GM03348 (cell line): ENCODE data around the gene C6orf132.
A peak's percentile ranks its signal among the peaks of the same experiment; 100 is the strongest.

Experiments used
- DNase-seq: peaks from one replicate; pipeline ENCODE4 v3.0.0; 2012; ENCODE audit warnings: low spot score

The C6orf132 gene

GRCh38 chr6:42078386-42078785 lies 64.0 kb downstream of the C6orf132 start:
- DNase-seq, result no peak

GRCh38 chr6:42075159-42075838 lies 67.1 kb downstream of the C6orf132 start:
- DNase-seq, result peak; percentile 89

- no peak for DNase-seq
Measured at GRCh38 chr6:42073287-42073686, 69.1 kb downstream of the C6orf132 start.

- DNase-seq, result no peak
Measured at GRCh38 chr6:42071881-42072583, 70.4 kb downstream of the C6orf132 start.

- no peak for DNase-seq
Measured at GRCh38 chr6:42068872-42069522, 73.4 kb downstream of the C6orf132 start.

GRCh38 chr6:42068173-42068572 lies 74.2 kb downstream of the C6orf132 start:
- no peak for DNase-seq

- no peak for DNase-seq
Measured at GRCh38 chr6:42066156-42066675, 76.2 kb downstream of the C6orf132 start.

GRCh38 chr6:42059743-42060142 lies 82.7 kb downstream of the C6orf132 start:
- no peak for DNase-seq

- DNase-seq, result no peak
Measured at GRCh38 chr6:42053601-42054000, 88.8 kb downstream of the C6orf132 start.

GRCh38 chr6:42051268-42051653 lies 91.2 kb downstream of the C6orf132 start:
- DNase-seq, result no peak
